ENCODE data around the gene NRF1. TPM values are rescaled to one million over a fixed set of nuclear protein-coding genes. Genes with fewer than 3 reads are reported as not detected.

The NRF1 gene
- total and polyA plus RNA-seq, 10 of the 15 experiments (the other 5 are each of a cell fraction or from before 2014, with no cell fraction given) = 3.5 to 23.1 (median 13.5) TPM

DNA sequence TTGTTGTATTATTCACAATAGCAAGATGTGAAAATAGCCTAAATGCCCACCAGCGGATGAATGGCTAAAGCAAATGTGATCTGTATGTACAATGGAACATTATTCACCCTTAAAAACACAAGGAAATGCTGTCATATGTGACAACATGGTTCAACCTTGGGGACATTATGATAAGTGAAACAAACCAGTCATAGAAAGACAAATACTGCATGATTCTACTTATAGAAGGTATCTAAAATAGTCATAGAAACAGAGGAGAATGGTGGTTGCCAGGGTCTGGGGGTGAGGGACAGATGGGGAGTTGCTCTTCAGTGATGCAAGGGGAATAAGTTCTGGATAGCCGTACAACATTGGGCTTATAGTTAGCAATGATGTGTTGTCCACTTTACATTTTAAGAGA lies 58.4 kb downstream of the NRF1 start:
- Histone ChIP-seq H3K4me1 (ENCODE audit: control insufficient read depth, insufficient read depth, low read length) (no peaks in the 10 kb centered on the region), H4K20me1 (ENCODE audit: control insufficient read depth, insufficient read depth) (no peaks in the 10 kb centered on the region), H3K4me2 (ENCODE audit: control insufficient read depth, insufficient read depth) (no peak overlapping the region), H3K27me3 (replicated peaks in 1 of 2; ENCODE audit: control insufficient read depth in 2 of 2, insufficient read depth in 2 of 2, low read length in 1 of 2) (no peaks in the 10 kb centered on the region), H3K9ac (ENCODE audit: control insufficient read depth, insufficient read depth, low read length) (no peak overlapping the region), H3K4me3 (no peak overlapping the region), H3K27ac (ENCODE audit: control insufficient read depth, insufficient read depth) (no peak overlapping the region), H3K79me2 (ENCODE audit: control insufficient read depth, insufficient read depth, low read length) (no peaks in the 10 kb centered on the region), H3K36me3 (ENCODE audit: control insufficient read depth in 2 of 2, insufficient read depth in 2 of 2, low read length in 1 of 2) (peaks cover 0 to 6% of the 10 kb centered on the region in 2 experiments; a peak in 2 of 4 replicates), H2AFZ (ENCODE audit: control insufficient read depth, low read depth, low read length) (no peak overlapping the region), H3K9me3 (replicated peaks; ENCODE audit: control insufficient read depth, insufficient read depth, low read length) (no peaks in the 10 kb centered on the region; the same call in 2 of the 3 replicates)
- intact Hi-C loops (cut with micrococcal nuclease; ENCODE audit: unreplicated experiment) (no loop called here), in situ Hi-C loops (cut with MboI) (loop anchor here (5.0 kb wide), 1 partner anchor 157 kb away; no protein-coding TSS in a partner anchor)
- ChIA-PET RAD21 (ENCODE audit: unreplicated experiment) (no interaction called here), SMC1A (ENCODE audit: uncharacterized antibody, unreplicated experiment) (no interaction called here), POLR2A (no interaction called here), CTCF (no interaction called here)
- ATAC-seq (no peak), FAIRE-seq (no peak), DNase-seq (ENCODE audit: low read depth, low spot score) (no peak)
- BruUV-seq (replicated peaks) = no TSS peak
- WGBS (ENCODE audit: insufficient coverage, insufficient replicate concordance, low lambda C conversion rate, missing lambda C conversion rate) = 96% methylated on average over 2 of the region's 2 CpGs
- TF ChIP-seq TCF12 (IDR thresholded peaks at IDR 0.05; ENCODE audit: low read depth, low read length) = no peak
- TF ChIP-seq ZBED1 (IDR thresholded peaks at IDR 0.05; ENCODE audit: borderline replicate concordance) = no peak
- TF ChIP-seq ETV6 (conservative IDR thresholded peaks at IDR 0.05 in 1 of 2, IDR thresholded peaks at IDR 0.05 in 1 of 2; ENCODE audit: borderline replicate concordance in 1 of 2, low read depth in 1 of 2) = no peak
- TF ChIP-seq SIX5 (IDR thresholded peaks at IDR 0.05; ENCODE audit: low read depth, low read length, severe bottlenecking) = no peak
- TF ChIP-seq PRDM15 (CRISPR knock-in tag; IDR thresholded peaks at IDR 0.05) = no peak
- TF ChIP-seq, protein P1, sequence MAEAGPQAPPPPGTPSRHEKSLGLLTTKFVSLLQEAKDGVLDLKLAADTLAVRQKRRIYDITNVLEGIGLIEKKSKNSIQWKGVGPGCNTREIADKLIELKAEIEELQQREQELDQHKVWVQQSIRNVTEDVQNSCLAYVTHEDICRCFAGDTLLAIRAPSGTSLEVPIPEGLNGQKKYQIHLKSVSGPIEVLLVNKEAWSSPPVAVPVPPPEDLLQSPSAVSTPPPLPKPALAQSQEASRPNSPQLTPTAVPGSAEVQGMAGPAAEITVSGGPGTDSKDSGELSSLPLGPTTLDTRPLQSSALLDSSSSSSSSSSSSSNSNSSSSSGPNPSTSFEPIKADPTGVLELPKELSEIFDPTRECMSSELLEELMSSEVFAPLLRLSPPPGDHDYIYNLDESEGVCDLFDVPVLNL (IDR thresholded peaks at IDR 0.05; ENCODE audit: low read depth, low read length) = no peak
- TF ChIP-seq, protein P2, sequence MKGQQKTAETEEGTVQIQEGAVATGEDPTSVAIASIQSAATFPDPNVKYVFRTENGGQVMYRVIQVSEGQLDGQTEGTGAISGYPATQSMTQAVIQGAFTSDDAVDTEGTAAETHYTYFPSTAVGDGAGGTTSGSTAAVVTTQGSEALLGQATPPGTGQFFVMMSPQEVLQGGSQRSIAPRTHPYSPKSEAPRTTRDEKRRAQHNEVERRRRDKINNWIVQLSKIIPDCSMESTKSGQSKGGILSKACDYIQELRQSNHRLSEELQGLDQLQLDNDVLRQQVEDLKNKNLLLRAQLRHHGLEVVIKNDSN (IDR thresholded peaks at IDR 0.05; ENCODE audit: borderline replicate concordance, extremely low read length, insufficient read depth, low read depth, low read length) = no peak
- TF ChIP-seq, protein P3, sequence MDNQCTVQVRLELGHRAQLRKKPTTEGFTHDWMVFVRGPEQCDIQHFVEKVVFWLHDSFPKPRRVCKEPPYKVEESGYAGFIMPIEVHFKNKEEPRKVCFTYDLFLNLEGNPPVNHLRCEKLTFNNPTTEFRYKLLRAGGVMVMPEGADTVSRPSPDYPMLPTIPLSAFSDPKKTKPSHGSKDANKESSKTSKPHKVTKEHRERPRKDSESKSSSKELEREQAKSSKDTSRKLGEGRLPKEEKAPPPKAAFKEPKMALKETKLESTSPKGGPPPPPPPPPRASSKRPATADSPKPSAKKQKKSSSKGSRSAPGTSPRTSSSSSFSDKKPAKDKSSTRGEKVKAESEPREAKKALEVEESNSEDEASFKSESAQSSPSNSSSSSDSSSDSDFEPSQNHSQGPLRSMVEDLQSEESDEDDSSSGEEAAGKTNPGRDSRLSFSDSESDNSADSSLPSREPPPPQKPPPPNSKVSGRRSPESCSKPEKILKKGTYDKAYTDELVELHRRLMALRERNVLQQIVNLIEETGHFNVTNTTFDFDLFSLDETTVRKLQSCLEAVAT (IDR thresholded peaks at IDR 0.05) = no peak
- TF ChIP-seq CHD4 (IDR thresholded peaks at IDR 0.05) = no peak
- no peak for TF ChIP-seq CUX1 (IDR thresholded peaks at IDR 0.05; ENCODE audit: insufficient replicate concordance, low read depth, low read length)
- TF ChIP-seq KLF5 (IDR thresholded peaks at IDR 0.05; ENCODE audit: partially characterized antibody) = no peak
